ENCODE results near the gene STK32C. TPM values are rescaled to one million over a fixed set of nuclear protein-coding genes. Genes with fewer than 3 reads are reported as not detected.

Gene STK32C
- total RNA-seq, 3 donors from 2014 or later = 5.6 to 12.8 (median 11.7) TPM

GRCh38 chr10:132165416-132165980, 142.3 kb downstream of the STK32C start:
- H3K4me1 ChIP-seq = no peaks in the 10 kb centered on the region
- H3K36me3 ChIP-seq = no peaks in the 10 kb centered on the region
- intact Hi-C loops (cut with DNase I; ENCODE audit: low total_unique reads) = no loop called here
- no peak for TF ChIP-seq POLR2A (IDR thresholded peaks at IDR 0.05)
- TF ChIP-seq, protein P1, sequence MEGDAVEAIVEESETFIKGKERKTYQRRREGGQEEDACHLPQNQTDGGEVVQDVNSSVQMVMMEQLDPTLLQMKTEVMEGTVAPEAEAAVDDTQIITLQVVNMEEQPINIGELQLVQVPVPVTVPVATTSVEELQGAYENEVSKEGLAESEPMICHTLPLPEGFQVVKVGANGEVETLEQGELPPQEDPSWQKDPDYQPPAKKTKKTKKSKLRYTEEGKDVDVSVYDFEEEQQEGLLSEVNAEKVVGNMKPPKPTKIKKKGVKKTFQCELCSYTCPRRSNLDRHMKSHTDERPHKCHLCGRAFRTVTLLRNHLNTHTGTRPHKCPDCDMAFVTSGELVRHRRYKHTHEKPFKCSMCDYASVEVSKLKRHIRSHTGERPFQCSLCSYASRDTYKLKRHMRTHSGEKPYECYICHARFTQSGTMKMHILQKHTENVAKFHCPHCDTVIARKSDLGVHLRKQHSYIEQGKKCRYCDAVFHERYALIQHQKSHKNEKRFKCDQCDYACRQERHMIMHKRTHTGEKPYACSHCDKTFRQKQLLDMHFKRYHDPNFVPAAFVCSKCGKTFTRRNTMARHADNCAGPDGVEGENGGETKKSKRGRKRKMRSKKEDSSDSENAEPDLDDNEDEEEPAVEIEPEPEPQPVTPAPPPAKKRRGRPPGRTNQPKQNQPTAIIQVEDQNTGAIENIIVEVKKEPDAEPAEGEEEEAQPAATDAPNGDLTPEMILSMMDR (IDR thresholded peaks at IDR 0.05) = no peak
- TF ChIP-seq POLR2AphosphoS5 (IDR thresholded peaks at IDR 0.05) = no peak
- H3K27ac ChIP-seq = no peak overlapping the region
- no peaks in the 10 kb centered on the region for H3K27me3 ChIP-seq
- no peak overlapping the region for H3K4me3 ChIP-seq
- H3K9me3 ChIP-seq = no peaks in the 10 kb centered on the region
- no peak for DNase-seq (ENCODE audit: low spot score in 2 of 2)

- intact Hi-C loops (cut with DNase I; ENCODE audit: low total_unique reads) = no loop called here
- no peak for DNase-seq (ENCODE audit: low spot score in 2 of 2)
- Histone ChIP-seq H3K4me1 (no peaks in the 10 kb centered on the region), H3K9me3 (no peaks in the 10 kb centered on the region), H3K27me3 (no peaks in the 10 kb centered on the region), H3K27ac (no peak overlapping the region), H3K4me3 (no peak overlapping the region), H3K36me3 (no peaks in the 10 kb centered on the region)
- TF ChIP-seq, protein P1 (IDR thresholded peaks at IDR 0.05) = no peak
- TF ChIP-seq POLR2A (IDR thresholded peaks at IDR 0.05) (no peak), POLR2AphosphoS5 (IDR thresholded peaks at IDR 0.05) (no peak)
Observed at GRCh38 chr10:132164761-132165278, 142.9 kb downstream of the STK32C start.

- Histone ChIP-seq H3K9me3 (no peaks in the 10 kb centered on the region), H3K36me3 (no peaks in the 10 kb centered on the region), H3K4me3 (no peak overlapping the region), H3K27me3 (no peaks in the 10 kb centered on the region), H3K4me1 (no peaks in the 10 kb centered on the region), H3K27ac (no peak overlapping the region)
- intact Hi-C loops (cut with DNase I; ENCODE audit: low total_unique reads) = no loop called here
- no peak for TF ChIP-seq POLR2AphosphoS5 (IDR thresholded peaks at IDR 0.05)
- TF ChIP-seq POLR2A (IDR thresholded peaks at IDR 0.05) = no peak
- TF ChIP-seq, protein P1 (IDR thresholded peaks at IDR 0.05) = no peak
- DNase-seq (ENCODE audit: low spot score in 2 of 2) = no peak
Observed at GRCh38 chr10:132163826-132164515, 143.8 kb downstream of the STK32C start.

- Histone ChIP-seq H3K4me1 (no peaks in the 10 kb centered on the region), H3K4me3 (no peak overlapping the region), H3K27me3 (no peaks in the 10 kb centered on the region), H3K27ac (no peak overlapping the region), H3K9me3 (no peaks in the 10 kb centered on the region), H3K36me3 (no peaks in the 10 kb centered on the region)
- intact Hi-C loops (cut with DNase I; ENCODE audit: low total_unique reads) = no loop called here
- TF ChIP-seq, protein P1 (IDR thresholded peaks at IDR 0.05) = no peak
- no peak for TF ChIP-seq POLR2A (IDR thresholded peaks at IDR 0.05)
- TF ChIP-seq POLR2AphosphoS5 (IDR thresholded peaks at IDR 0.05) = no peak
- no peak for DNase-seq (ENCODE audit: low spot score in 2 of 2)
Observed at GRCh38 chr10:132163278-132163765, 144.4 kb downstream of the STK32C start.

Measured in breast epithelium (tissue), 4 donors.